Endodermal cell (in vitro differentiated cells): Measurements from ENCODE around the gene TRIO. TPM values are rescaled to one million over a fixed set of nuclear protein-coding genes. Genes with fewer than 3 reads are reported as not detected.

ENCODE experiments used
- DNase-seq: peaks from one replicate; pipeline ENCODE4 v3.0.0-alpha.2; 2017
- H3K27ac ChIP-seq: 2 replicates; pipeline ENCODE4 v1.5.1; 2013; ENCODE audit warnings: mild to moderate bottlenecking, low read depth, low read length, moderate library complexity
- H3K27me3 ChIP-seq: 2 replicates; pipeline ENCODE4 v1.6.1; 2013; ENCODE audit warnings: mild to moderate bottlenecking, low read length, moderate library complexity; ENCODE audit not compliant: insufficient read depth, control insufficient read depth, poor library complexity, severe bottlenecking
- H3K36me3 ChIP-seq: 2 replicates; pipeline ENCODE4 v1.7.0; 2013; ENCODE audit warnings: mild to moderate bottlenecking, low read length, moderate library complexity; ENCODE audit not compliant: control insufficient read depth, insufficient read depth
- H3K4me1 ChIP-seq: one replicate; pipeline ENCODE4 v1.7.0; 2013; ENCODE audit warnings: low read length; ENCODE audit not compliant: control insufficient read depth, insufficient read depth
- H3K4me3 ChIP-seq: 2 replicates; pipeline ENCODE4 v1.5.1; 2013; ENCODE audit warnings: mild to moderate bottlenecking, low read length, moderate library complexity
- H3K9ac ChIP-seq: 2 replicates; pipeline ENCODE4 v1.6.1; 2013; ENCODE audit warnings: mild to moderate bottlenecking, low read length, moderate library complexity; ENCODE audit not compliant: poor library complexity, severe bottlenecking; ENCODE audit errors: extremely low read depth
- H3K9me3 ChIP-seq: 2 replicates; pipeline ENCODE4 v1.6.1; 2013; ENCODE audit warnings: mild to moderate bottlenecking, low read length, moderate library complexity; ENCODE audit not compliant: control insufficient read depth
- H3K27ac Mint-ChIP-seq: 2 replicates; pipeline ENCODE4 v1.8.0; 2020; ENCODE audit warnings: mixed read lengths
- H3K27me3 Mint-ChIP-seq: 2 replicates; pipeline ENCODE4 v1.8.0; 2021; ENCODE audit warnings: mild to moderate bottlenecking, mixed read lengths; ENCODE audit not compliant: insufficient read depth
- H3K36me3 Mint-ChIP-seq: 2 replicates; pipeline ENCODE4 v1.8.0; 2020; ENCODE audit warnings: low read depth, mixed read lengths
- H3K4me1 Mint-ChIP-seq: 2 replicates; pipeline ENCODE4 v1.8.0; 2020; ENCODE audit warnings: mixed read lengths
- H3K4me3 Mint-ChIP-seq: 2 replicates; pipeline ENCODE4 v1.8.0; 2020; ENCODE audit warnings: mild to moderate bottlenecking, moderate library complexity, mixed read lengths
- H3K9me3 Mint-ChIP-seq: 2 replicates; pipeline ENCODE4 v1.8.0; 2020; ENCODE audit warnings: mild to moderate bottlenecking, mixed read lengths
- CTCF ChIP-seq: fragments of 200-600 bp; sonication (generic); conservative IDR thresholded peaks from 2 replicates; pipeline ENCODE4 v1.5.0; 2021; ENCODE audit warnings: antibody characterized with exemption, mild to moderate bottlenecking
- WGBS, 2 experiments: methylation state at CpG; one replicate each; pipeline versions ENCODE4 v1.1.5 to v1.1.7; 2013; ENCODE audit warnings: missing lambda C conversion rate in 2 of 2, mixed read lengths in 1 of 2; ENCODE audit not compliant: insufficient coverage in 1 of 2, insufficient read length in 1 of 2; 5-methylcytosine and 5-hydroxymethylcytosine counted together
- total RNA-seq, 2 donors: library from RNA; stranded (reverse); fragmentation: NEBNext Ultra II Directional in 1 of 2; extraction: Animal tissue kit (Norgen Biotek cat#: 25700) in 1 of 2; gene quantifications; 2 replicates in 1 of 2; 3 replicates in 1 of 2; pipeline ENCODE4 v1.2.1, GENCODE V29; 2021

The TRIO gene
- total RNA-seq, 2 donors from 2014 or later = 88.3 to 109 TPM

GRCh38 chr5:14396737-14397136 is 253.6 kb downstream of the TRIO start:
- no peak overlapping the region for H3K4me3 ChIP-seq
- peaks cover 51% of the 10 kb centered on the region for H3K36me3 Mint-ChIP-seq
- H3K4me3 Mint-ChIP-seq = no peak overlapping the region
- no peak overlapping the region for H3K9ac ChIP-seq
- WGBS, 2 experiments = 96 to 100% methylated on average over 4 to 5 of the region's 5 CpGs
- peaks cover 5% of the 10 kb centered on the region for H3K9me3 ChIP-seq
- H3K36me3 ChIP-seq = peaks cover 67% of the 10 kb centered on the region
- no peak overlapping the region for H3K27ac Mint-ChIP-seq
- no peaks in the 10 kb centered on the region for H3K27me3 Mint-ChIP-seq
- peaks cover 3% of the 10 kb centered on the region for H3K4me1 Mint-ChIP-seq
- H3K9me3 Mint-ChIP-seq = peaks cover 5% of the 10 kb centered on the region
- H3K27me3 ChIP-seq = no peaks in the 10 kb centered on the region
- no peak overlapping the region for H3K27ac ChIP-seq
- no peak for DNase-seq
- no peaks in the 10 kb centered on the region for H3K4me1 ChIP-seq
- TF ChIP-seq CTCF = no peak

GRCh38 chr5:14397717-14398116 is 254.6 kb downstream of the TRIO start:
- H3K9me3 Mint-ChIP-seq = peaks cover 5% of the 10 kb centered on the region
- no peak for DNase-seq
- H3K9ac ChIP-seq = no peak overlapping the region
- peaks cover 3% of the 10 kb centered on the region for H3K4me1 Mint-ChIP-seq
- H3K27me3 Mint-ChIP-seq = no peaks in the 10 kb centered on the region
- H3K4me3 ChIP-seq = no peak overlapping the region
- H3K4me1 ChIP-seq = no peaks in the 10 kb centered on the region
- no peak overlapping the region for H3K4me3 Mint-ChIP-seq
- no peak overlapping the region for H3K27ac ChIP-seq
- H3K36me3 ChIP-seq = peaks cover 64% of the 10 kb centered on the region
- no peak for TF ChIP-seq CTCF
- 88 to 93% methylated on average over 2 to 3 of the region's 3 CpGs for WGBS, 2 experiments
- peak overlapping the region; percentile 7 for H3K27ac Mint-ChIP-seq
- H3K36me3 Mint-ChIP-seq = peaks cover 51% of the 10 kb centered on the region
- no peaks in the 10 kb centered on the region for H3K9me3 ChIP-seq
- no peaks in the 10 kb centered on the region for H3K27me3 ChIP-seq

GRCh38 chr5:14399054-14399692 is 256.0 kb downstream of the TRIO start:
- no peak for DNase-seq
- no peak overlapping the region for H3K27ac Mint-ChIP-seq

More at GRCh38 chr5:14399054-14399692, 256.0 kb downstream of the TRIO start:
- Mint-ChIP-seq H3K4me1 (peaks cover 3% of the 10 kb centered on the region), H3K36me3 (peaks cover 41% of the 10 kb centered on the region), H3K27me3 (no peaks in the 10 kb centered on the region), H3K4me3 (no peak overlapping the region), H3K9me3 (peaks cover 7% of the 10 kb centered on the region)
- no peaks in the 10 kb centered on the region for H3K27me3 ChIP-seq
- peaks cover 55% of the 10 kb centered on the region for H3K36me3 ChIP-seq
- no peaks in the 10 kb centered on the region for H3K4me1 ChIP-seq
- no peak overlapping the region for H3K9ac ChIP-seq
- no peaks in the 10 kb centered on the region for H3K9me3 ChIP-seq
- peak; percentile 86 for TF ChIP-seq CTCF
- no peak overlapping the region for H3K27ac ChIP-seq
- WGBS, 2 experiments = 64 to 72% methylated on average over 3 of the region's 4 CpGs
- no peak overlapping the region for H3K4me3 ChIP-seq
